IPS-18c (cell line): ENCODE measurements around the gene BDKRB2.

Experiments
- H3K4me3 ChIP-seq: 2 replicates; pipeline ENCODE4 v1.7.0; 2013; ENCODE audit warnings: low read depth, mild to moderate bottlenecking, low read length, moderate library complexity; ENCODE audit not compliant: insufficient read depth
- H3K9me3 ChIP-seq: one replicate; pipeline ENCODE4 v1.6.1; 2013; ENCODE audit warnings: mild to moderate bottlenecking, low read length, moderate library complexity; ENCODE audit not compliant: control insufficient read depth, insufficient read depth

Gene BDKRB2

GRCh38 chr14:96170961-96171592 lies 33.6 kb upstream of the BDKRB2 start:
- Histone ChIP-seq H3K9me3 (no peaks in the 10 kb centered on the region), H3K4me3 (no peak overlapping the region)

- Histone ChIP-seq H3K4me3 (no peak overlapping the region), H3K9me3 (no peaks in the 10 kb centered on the region)
Measured at GRCh38 chr14:96173636-96174475, 30.8 kb upstream of the BDKRB2 start.

GRCh38 chr14:96176275-96176674 lies 28.4 kb upstream of the BDKRB2 start:
- no peak overlapping the region for H3K4me3 ChIP-seq
- no peaks in the 10 kb centered on the region for H3K9me3 ChIP-seq

- H3K9me3 ChIP-seq = no peaks in the 10 kb centered on the region
- no peak overlapping the region for H3K4me3 ChIP-seq
Measured at GRCh38 chr14:96176811-96177211, 27.8 kb upstream of the BDKRB2 start.

- H3K9me3 ChIP-seq = no peaks in the 10 kb centered on the region
Measured at GRCh38 chr14:96177766-96178375, 26.8 kb upstream of the BDKRB2 start.

GRCh38 chr14:96178461-96179321 lies 25.9 kb upstream of the BDKRB2 start:
- Histone ChIP-seq H3K9me3 (no peaks in the 10 kb centered on the region), H3K4me3 (no peak overlapping the region)

More at GRCh38 chr14:96177766-96178375, 26.8 kb upstream of the BDKRB2 start:
- H3K4me3 ChIP-seq = no peak overlapping the region

GRCh38 chr14:96180043-96180874 lies 24.4 kb upstream of the BDKRB2 start:
- Histone ChIP-seq H3K4me3 (no peak overlapping the region), H3K9me3 (no peaks in the 10 kb centered on the region)

GRCh38 chr14:96181186-96182056 lies 23.2 kb upstream of the BDKRB2 start:
- H3K4me3 ChIP-seq = no peak overlapping the region
- no peaks in the 10 kb centered on the region for H3K9me3 ChIP-seq

- no peak overlapping the region for H3K4me3 ChIP-seq
- H3K9me3 ChIP-seq = no peaks in the 10 kb centered on the region
Measured at GRCh38 chr14:96182546-96182945, 22.1 kb upstream of the BDKRB2 start.

GRCh38 chr14:96184737-96185136 lies 19.9 kb upstream of the BDKRB2 start:
- H3K4me3 ChIP-seq = no peak overlapping the region
- no peaks in the 10 kb centered on the region for H3K9me3 ChIP-seq

GRCh38 chr14:96187216-96188031 lies 17.2 kb upstream of the BDKRB2 start:
- Histone ChIP-seq H3K9me3 (no peaks in the 10 kb centered on the region), H3K4me3 (no peak overlapping the region)

GRCh38 chr14:96189281-96189711 lies 15.3 kb upstream of the BDKRB2 start:
- no peak overlapping the region for H3K4me3 ChIP-seq

GRCh38 chr14:96191353-96191752 lies 13.3 kb upstream of the BDKRB2 start:
- Histone ChIP-seq H3K4me3 (no peak overlapping the region), H3K9me3 (peaks cover 3% of the 10 kb centered on the region)

More at GRCh38 chr14:96189281-96189711, 15.3 kb upstream of the BDKRB2 start:
- peaks cover 2% of the 10 kb centered on the region for H3K9me3 ChIP-seq

GRCh38 chr14:96191841-96192462 lies 12.7 kb upstream of the BDKRB2 start:
- Histone ChIP-seq H3K4me3 (no peak overlapping the region), H3K9me3 (peaks cover 3% of the 10 kb centered on the region)
